Neutrophil (primary cell): ENCODE measurements around the gene SEZ6L2.
A peak's percentile ranks its signal among the peaks of the same experiment; 100 is the strongest.

ENCODE experiments used
- H3K27ac ChIP-seq: fragments of 200-600 bp; sonication (generic); 2 replicates; pipeline ENCODE4 v1.5.1; 2016; ENCODE audit warnings: mild to moderate bottlenecking, moderate library complexity
- H3K27me3 ChIP-seq: fragments of 200-600 bp; sonication (generic); 2 replicates; pipeline ENCODE4 v1.6.0; 2016; ENCODE audit warnings: mild to moderate bottlenecking
- H3K36me3 ChIP-seq: fragments of 200-600 bp; sonication (generic); 2 replicates; pipeline ENCODE4 v1.5.1; 2017
- H3K4me1 ChIP-seq, 2 experiments: fragments of 200-600 bp in 1 of 2; sonication (generic) in 1 of 2; 1 replicate in 1 of 2; 2 replicates in 1 of 2; pipeline versions ENCODE4 v1.5.1 to v1.6.1; 2013 to 2016; ENCODE audit warnings: low read depth in 1 of 2, low read length in 1 of 2, mild to moderate bottlenecking in 1 of 2, moderate library complexity in 1 of 2; ENCODE audit not compliant: control insufficient read depth in 1 of 2, insufficient read depth in 1 of 2
- H3K4me3 ChIP-seq, 2 experiments: fragments of 200-600 bp in 1 of 2; sonication (generic) in 1 of 2; 1 replicate in 1 of 2; 2 replicates in 1 of 2; pipeline ENCODE4 v1.5.1; 2013 to 2016; ENCODE audit warnings: low read depth in 1 of 2, low read length in 1 of 2, mild to moderate bottlenecking in 1 of 2, moderate library complexity in 1 of 2
- H3K9me3 ChIP-seq: fragments of 200-600 bp; sonication (generic); 2 replicates; pipeline ENCODE4 v1.5.1; 2016
- TF ChIP-seq, protein P1 (sequence below): fragments of 200-600 bp; sonication (generic); IDR thresholded peaks from 2 replicates; pipeline ENCODE4 v1.5.1; 2016; ENCODE audit warnings: antibody characterized with exemption

The SEZ6L2 gene

DNA sequence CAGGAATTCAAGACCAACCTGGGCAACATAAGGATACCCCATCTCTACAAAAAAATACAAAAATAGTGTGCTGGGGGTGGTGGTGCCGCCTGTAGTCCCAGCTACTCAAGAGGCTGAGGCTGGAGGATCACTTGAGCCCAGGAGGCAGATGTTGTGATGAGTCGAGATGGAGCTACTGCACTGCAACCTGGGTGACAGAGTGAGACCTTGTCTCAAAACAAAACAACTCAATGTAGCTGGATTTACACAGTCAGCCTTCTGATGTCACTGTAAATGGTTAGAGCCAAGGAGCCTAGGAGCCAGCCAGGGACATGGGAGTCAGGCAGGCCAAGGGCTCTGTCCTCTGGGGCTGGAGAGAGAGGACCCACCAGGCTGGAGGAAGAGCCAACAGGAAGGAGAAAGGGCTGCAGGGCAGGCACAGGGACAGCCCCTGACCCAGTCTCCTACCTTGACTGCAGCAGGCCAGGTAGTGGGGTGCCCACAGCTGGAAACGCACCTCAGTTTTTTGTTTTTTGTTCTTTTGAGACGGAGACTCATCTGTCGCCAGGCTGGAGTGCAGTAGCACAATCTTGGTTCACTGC lies 44.7 kb downstream of the SEZ6L2 start:
- Histone ChIP-seq H3K27me3 (no peaks in the 10 kb centered on the region), H3K36me3 (peaks cover 21% of the 10 kb centered on the region), H3K9me3 (no peaks in the 10 kb centered on the region), H3K4me1 (no peaks in the 10 kb centered on the region), H3K27ac (no peak overlapping the region), H3K4me3 (no peak overlapping the region)
- TF ChIP-seq, protein P1, sequence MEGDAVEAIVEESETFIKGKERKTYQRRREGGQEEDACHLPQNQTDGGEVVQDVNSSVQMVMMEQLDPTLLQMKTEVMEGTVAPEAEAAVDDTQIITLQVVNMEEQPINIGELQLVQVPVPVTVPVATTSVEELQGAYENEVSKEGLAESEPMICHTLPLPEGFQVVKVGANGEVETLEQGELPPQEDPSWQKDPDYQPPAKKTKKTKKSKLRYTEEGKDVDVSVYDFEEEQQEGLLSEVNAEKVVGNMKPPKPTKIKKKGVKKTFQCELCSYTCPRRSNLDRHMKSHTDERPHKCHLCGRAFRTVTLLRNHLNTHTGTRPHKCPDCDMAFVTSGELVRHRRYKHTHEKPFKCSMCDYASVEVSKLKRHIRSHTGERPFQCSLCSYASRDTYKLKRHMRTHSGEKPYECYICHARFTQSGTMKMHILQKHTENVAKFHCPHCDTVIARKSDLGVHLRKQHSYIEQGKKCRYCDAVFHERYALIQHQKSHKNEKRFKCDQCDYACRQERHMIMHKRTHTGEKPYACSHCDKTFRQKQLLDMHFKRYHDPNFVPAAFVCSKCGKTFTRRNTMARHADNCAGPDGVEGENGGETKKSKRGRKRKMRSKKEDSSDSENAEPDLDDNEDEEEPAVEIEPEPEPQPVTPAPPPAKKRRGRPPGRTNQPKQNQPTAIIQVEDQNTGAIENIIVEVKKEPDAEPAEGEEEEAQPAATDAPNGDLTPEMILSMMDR = no peak

DNA sequence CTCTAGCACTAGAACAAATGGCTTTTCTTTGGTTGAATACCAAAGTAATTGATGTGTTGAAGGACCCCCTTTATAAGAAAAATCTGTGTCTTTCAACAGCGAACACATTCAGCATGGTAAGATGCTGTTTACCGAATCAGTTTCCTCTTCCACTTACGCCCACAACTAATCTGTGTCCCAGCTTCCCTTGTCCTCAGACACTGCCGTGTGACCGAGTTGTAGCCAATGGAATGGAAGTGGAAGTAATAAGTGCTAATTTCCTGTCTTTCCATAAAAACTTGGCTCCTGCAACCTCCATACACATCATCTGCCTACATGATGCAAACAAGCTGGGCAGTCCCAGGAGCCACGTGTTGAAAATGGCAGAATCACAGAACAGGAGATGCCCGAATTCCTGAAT lies 46.7 kb downstream of the SEZ6L2 start:
- Histone ChIP-seq H3K4me1 (no peaks in the 10 kb centered on the region), H3K4me3 (no peak overlapping the region), H3K27ac (no peak overlapping the region), H3K9me3 (no peaks in the 10 kb centered on the region), H3K27me3 (no peaks in the 10 kb centered on the region), H3K36me3 (peaks cover 23% of the 10 kb centered on the region)
- TF ChIP-seq, protein P1 = no peak

GRCh38 chr16:29850998-29851397 lies 48.4 kb downstream of the SEZ6L2 start:
- Histone ChIP-seq H3K27me3 (no peaks in the 10 kb centered on the region), H3K4me3 (no peak overlapping the region), H3K4me1 (no peaks in the 10 kb centered on the region), H3K9me3 (no peaks in the 10 kb centered on the region), H3K27ac (no peak overlapping the region), H3K36me3 (peaks cover 39% of the 10 kb centered on the region)
- TF ChIP-seq, protein P1 = no peak

DNA sequence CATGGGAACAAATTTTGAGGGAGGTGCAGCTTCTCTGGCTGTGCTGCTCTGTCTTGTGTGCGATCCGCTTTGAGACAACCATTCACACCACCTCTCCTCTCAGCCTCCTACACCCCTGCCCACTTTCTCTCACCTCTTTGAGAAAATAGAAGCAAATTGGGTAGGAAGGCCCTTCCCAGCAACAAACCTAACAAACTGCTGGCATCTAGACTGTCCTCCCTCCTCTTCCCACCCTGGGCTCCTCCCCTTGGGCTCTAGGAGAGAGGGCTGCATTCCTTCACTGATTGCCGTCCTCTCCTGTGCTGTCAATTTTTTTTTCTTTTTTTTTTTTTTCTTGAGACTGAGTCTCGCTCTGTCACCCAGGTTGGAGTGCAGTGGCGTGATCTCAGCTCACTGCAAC lies 49.8 kb downstream of the SEZ6L2 start:
- Histone ChIP-seq H3K4me1 (no peaks in the 10 kb centered on the region), H3K27me3 (no peaks in the 10 kb centered on the region), H3K4me3 (no peak overlapping the region), H3K36me3 (peaks cover 54% of the 10 kb centered on the region), H3K27ac (peak overlapping the region; percentile 44), H3K9me3 (no peaks in the 10 kb centered on the region)
- TF ChIP-seq, protein P1 = no peak

DNA sequence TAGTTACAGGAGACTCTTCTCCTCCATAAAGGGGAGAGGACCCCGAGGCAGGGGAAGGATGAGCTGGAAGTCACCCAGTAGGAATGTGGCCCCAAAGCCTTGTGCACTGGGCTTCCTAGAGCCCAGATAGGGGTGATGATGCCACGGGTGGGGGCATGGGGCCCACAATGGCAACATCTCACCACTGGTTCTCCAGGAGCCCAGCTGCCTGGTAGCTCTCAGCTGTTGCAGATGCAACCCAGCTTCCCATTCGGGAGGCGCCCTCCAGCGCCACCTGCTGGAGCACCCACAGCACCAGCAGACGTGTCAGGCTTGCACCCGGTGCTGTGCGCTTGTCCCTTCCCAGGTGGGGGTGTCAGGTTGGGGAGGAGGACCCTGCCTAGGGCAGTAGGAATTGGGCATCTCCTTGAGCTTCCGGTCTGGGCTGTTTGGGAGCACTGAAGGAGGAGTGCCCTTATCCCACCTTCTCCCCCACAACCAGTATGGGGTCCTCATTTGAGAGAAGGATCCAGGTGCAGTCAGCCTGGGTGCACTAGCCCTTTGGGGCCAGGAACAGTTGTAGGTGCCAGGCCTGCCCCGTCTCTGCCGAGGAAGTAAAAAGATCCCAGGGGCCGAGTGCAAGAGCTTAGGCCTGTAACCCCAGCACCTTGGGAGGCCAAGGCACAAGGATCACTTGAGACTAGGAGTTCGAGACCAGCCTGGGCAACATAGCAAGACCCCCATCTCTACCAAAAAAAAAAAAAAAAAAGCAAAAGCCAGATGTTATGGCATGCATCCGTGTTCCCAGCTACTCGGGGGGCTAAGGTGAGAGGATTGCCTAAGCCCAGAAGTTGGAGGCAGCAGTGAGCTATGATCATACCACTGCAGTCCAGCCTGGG lies 50.7 kb downstream of the SEZ6L2 start:
- Histone ChIP-seq H3K9me3 (no peaks in the 10 kb centered on the region), H3K4me3 (no peak overlapping the region), H3K4me1 (no peaks in the 10 kb centered on the region), H3K27ac (peak overlapping the region; percentile 7), H3K36me3 (peaks cover 63% of the 10 kb centered on the region), H3K27me3 (no peaks in the 10 kb centered on the region)
- TF ChIP-seq, protein P1 = peak; percentile 84
